Fibroblast of villous mesenchyme (primary cell): ENCODE results near the gene SMC5. TPM values are rescaled to one million over a fixed set of nuclear protein-coding genes. Genes with fewer than 3 reads are reported as not detected.
A peak's percentile ranks its signal among the peaks of the same experiment; 100 is the strongest.
"Not testable (repeated sequence)": the region's sequence is repeated elsewhere in the genome, so short reads cannot be mapped to it uniquely, and the experiment has no call there.

Source experiments
- DNase-seq: peaks from one replicate; pipeline ENCODE4 v3.0.0-alpha.2; 2010; ENCODE audit warnings: low read depth
- H3K4me3 ChIP-seq: 2 replicates; pipeline ENCODE4 v1.5.1; 2011; ENCODE audit warnings: low read depth, mild to moderate bottlenecking, low read length
- total RNA-seq: library from RNA; depleted of rRNA; stranded (reverse); fragments of >200 nt; gene quantifications from 2 replicates; pipeline ENCODE4 v1.2.3, GENCODE V29; 2012
- TF ChIP-seq, protein P1 (sequence below): IDR thresholded peaks from 2 replicates; pipeline ENCODE4 v1.5.1; 2012; ENCODE audit warnings: low read depth, mild to moderate bottlenecking, low read length; ENCODE audit not compliant: insufficient read depth

The SMC5 gene
- total RNA-seq, 1 donor: 39.3 TPM

- TF ChIP-seq, protein P1, sequence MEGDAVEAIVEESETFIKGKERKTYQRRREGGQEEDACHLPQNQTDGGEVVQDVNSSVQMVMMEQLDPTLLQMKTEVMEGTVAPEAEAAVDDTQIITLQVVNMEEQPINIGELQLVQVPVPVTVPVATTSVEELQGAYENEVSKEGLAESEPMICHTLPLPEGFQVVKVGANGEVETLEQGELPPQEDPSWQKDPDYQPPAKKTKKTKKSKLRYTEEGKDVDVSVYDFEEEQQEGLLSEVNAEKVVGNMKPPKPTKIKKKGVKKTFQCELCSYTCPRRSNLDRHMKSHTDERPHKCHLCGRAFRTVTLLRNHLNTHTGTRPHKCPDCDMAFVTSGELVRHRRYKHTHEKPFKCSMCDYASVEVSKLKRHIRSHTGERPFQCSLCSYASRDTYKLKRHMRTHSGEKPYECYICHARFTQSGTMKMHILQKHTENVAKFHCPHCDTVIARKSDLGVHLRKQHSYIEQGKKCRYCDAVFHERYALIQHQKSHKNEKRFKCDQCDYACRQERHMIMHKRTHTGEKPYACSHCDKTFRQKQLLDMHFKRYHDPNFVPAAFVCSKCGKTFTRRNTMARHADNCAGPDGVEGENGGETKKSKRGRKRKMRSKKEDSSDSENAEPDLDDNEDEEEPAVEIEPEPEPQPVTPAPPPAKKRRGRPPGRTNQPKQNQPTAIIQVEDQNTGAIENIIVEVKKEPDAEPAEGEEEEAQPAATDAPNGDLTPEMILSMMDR: no peak
Observed at GRCh38 chr9:70304810-70305209, 46.0 kb downstream of the SMC5 start.

DNA sequence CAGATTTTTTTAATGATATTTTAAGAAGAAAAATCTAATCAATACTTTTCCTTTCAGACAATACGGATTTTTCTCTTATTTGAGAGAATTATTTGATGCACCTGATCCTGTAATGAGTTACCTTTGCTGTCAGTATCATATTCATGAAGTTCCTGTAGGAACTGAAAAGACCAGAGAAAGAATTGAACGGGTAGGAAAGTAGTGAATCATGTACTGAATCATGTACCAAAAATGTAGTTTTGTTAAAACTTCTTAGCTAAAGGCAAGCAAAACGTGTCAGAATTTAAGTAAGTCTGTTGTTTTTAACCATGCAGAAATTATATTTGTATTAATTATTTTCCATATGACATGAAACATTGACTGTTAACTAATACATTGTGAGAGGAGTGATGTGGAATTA, 56.6 kb downstream of the SMC5 start:
- TF ChIP-seq, protein P1: no peak
- no peak for DNase-seq
- no peak overlapping the region for H3K4me3 ChIP-seq

More at GRCh38 chr9:70304810-70305209, 46.0 kb downstream of the SMC5 start:
- no peak for DNase-seq
- H3K4me3 ChIP-seq: no peak overlapping the region

- TF ChIP-seq, protein P1: no peak
- DNase-seq: no peak
Observed at GRCh38 chr9:70318002-70318401, 59.2 kb downstream of the SMC5 start.

DNA sequence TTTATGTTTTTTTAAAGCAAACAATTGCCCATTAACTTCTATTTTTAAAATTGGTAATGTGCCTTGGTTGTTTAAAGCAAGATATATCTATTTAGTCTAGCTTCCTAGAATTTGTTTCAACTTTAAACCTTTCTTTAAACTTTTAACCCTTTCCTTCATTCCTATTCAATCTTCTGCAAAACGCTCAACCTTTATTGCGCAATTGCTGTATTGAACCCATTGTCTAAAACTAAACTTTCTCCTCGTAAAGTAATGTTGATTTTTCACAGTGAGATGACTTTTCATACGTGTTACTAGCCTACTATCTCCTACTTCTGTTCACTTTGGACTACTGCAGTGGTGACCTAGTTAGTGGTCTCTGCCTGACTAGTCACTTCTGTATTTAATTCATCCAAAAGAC, 63.3 kb downstream of the SMC5 start:
- H3K4me3 ChIP-seq: no peak overlapping the region
- TF ChIP-seq, protein P1: no peak
- DNase-seq: no peak

More at GRCh38 chr9:70318002-70318401, 59.2 kb downstream of the SMC5 start:
- no peak overlapping the region for H3K4me3 ChIP-seq

- DNase-seq: peak; percentile 64
- H3K4me3 ChIP-seq: no peak overlapping the region
- TF ChIP-seq, protein P1: no peak
Observed at GRCh38 chr9:70324963-70325362, 66.2 kb downstream of the SMC5 start.

GRCh38 chr9:70328625-70329024, 69.8 kb downstream of the SMC5 start:
- not testable (repeated sequence) for H3K4me3 ChIP-seq, DNase-seq

GRCh38 chr9:70340572-70340971, 81.8 kb downstream of the SMC5 start:
- TF ChIP-seq, protein P1: peak; percentile 42
- H3K4me3 ChIP-seq: no peak overlapping the region
- peak; percentile 62 for DNase-seq

DNA sequence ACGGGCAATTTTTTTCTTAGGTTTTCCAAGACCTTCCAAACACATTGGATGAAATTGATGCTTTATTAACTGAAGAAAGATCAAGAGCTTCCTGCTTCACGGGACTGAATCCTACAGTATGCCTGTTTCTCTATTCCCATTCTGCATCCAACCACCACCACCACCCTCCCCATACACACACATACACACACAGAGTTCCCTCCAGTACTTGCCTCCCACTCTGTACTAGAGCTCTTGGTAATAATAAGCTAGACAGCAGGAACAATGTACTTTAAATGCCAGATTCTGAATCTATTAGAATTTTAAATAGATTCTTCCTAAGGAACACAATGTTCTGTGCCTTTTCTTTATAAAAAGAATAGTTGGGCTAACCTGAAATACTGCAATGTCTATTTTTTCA, 88.3 kb downstream of the SMC5 start:
- DNase-seq: no peak
- TF ChIP-seq, protein P1: no peak
- no peak overlapping the region for H3K4me3 ChIP-seq
